NCI-H69 (cell line): ENCODE results near the gene HS3ST3A1.

Source experiments
- DNase-seq: peaks from one replicate; lab custom pipeline; 2025; lab: John Stamatoyannopoulos, UW

The HS3ST3A1 gene

DNA sequence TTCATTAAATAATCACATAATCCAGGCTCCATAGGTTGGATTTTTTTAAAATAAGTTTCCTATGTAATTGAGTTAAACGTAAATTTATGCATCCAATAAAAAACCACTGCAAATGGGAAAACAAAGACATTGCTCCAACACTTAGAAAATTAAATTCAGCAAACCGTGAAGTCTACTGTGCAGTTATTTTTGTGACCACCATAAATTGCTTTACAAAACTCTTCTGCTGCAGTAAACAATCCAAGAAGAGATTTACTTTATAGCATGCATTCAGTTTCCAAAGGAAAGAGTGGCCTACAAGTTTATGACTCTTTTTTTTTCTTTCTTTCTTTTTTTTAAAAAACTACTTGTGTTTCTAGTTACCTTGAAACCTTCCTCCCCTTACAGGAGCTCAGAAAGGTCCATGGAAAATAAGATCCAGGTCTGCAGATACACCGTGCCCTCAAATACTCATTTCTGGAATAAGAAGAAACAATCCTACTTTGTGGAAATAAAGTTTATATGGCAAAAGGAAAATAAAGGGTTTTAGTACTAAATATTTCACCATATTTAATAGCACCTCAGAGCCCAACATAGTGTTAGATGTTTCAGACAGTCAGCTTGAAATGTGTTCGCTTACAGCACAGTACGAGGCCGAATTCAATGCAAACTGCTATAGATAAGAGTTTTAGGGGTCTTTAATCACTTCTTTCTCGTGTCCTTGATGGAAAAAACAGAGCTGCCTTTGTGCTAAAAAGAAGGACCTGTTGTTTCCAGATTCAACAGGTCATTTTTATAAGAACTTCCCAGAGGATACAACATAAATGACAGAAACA lies 3.2 kb downstream of the HS3ST3A1 start:
- no peak for DNase-seq

DNA sequence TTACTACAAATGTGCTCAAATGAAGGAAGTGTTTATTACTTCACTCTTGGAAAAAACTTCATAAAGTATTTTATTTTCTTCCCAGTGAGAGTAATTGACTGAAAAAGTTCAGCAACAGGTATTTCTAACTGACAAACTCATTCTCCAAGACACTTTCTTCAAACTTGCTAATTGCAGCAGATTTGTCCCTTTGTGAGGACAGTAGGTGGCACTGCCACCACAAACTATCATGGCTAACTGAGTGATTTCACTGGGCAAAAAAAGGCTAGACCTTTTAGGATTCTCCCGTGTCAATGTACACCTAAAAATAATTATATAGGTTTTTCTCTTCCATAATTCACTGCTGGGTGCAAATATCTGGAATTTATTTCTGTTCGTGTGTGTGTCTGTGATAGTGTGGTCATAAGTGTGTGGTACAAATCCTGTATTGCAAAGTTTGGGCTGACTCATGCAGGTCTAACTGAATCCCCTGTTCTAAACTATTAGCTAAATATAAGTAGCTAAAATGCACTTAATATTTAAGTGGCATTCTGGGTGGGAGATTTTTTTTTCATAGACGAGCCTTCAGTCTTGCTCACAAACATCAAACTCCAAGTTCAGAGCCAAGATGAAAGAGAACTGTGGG lies 3.9 kb downstream of the HS3ST3A1 start:
- DNase-seq: peak; percentile 6

DNA sequence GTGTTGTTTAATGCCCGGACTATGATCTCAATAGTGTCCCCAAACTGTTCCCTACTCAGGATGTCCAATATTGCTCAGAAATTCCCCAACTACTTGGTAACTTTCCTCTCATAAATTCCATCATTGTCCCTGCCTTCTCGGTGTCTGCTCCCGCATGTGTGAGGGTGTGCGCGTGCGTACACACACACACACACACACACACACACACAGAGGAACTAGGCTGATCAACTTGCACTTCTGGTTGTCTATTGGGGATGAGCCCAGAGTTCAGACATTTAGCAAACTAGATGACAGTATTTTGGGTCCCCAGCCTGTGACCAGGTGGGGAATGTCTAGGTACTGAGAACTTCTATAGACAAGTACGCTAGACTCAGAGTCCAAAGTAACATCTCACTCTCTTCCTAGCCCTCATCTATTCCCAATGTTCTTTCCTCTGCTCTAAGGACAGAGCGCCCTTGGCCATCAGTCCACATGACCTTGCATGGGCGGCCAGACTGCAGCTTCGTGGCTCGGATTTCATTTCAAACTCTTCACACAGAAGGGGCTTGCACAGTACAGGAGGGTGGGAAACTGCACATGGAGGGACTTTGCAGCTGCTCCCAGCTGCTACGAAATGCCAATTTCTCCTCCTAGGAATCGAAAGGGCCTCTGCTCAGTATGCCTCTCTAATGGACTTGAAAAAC lies 5.3 kb downstream of the HS3ST3A1 start:
- DNase-seq: no peak

DNA sequence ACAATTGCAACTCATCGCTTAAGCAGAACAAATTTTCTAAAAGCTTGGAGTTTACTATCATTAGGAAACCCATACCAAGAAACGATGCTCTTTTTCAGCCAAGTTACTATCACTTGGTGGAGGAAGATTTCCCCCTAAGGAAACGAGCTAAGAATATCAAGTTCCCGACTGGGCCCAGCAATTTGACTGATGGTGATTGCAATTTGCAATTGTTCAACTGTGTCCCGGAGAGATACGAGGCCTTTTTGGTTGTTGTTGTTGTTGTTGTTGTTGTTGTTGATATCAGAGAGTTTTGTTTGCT lies 6.2 kb downstream of the HS3ST3A1 start:
- no peak for DNase-seq

DNA sequence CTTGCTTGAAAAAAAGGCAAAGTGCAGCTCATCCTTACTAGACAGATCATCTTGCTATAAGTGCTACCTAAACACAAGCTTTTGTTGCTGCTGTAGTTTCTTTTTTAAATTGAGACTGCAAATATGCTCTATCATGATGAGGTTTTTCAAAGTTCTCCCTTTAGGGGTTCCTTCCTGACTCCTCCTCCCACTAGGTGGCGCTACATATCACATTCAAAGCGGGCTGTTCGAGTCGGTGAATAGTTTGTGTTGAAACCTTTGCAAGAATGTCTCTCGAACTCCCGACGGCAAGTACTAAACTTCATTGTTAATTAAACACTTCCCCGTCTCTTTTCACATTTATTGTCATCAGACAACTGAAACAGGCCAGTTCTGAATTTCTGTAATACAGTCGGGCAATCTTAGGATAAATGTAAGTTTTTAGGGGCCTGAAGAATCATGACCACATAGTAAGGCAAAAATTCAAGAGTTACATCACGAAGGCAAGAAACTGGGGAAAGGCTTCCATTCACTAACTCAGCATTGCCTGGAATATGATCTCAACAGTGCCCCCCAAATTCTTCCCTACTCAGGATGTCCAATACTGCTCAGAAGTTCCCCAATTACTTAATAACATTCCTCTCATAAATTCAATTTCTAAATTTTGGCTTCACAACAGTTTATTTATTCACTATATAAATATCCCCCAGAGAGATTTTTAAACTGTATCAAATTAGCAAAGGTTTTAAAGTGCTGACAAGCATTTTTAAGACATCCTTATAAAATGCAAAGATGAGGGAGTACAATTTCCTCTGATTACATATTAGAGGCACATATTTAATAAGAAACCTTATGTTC lies 6.7 kb downstream of the HS3ST3A1 start:
- DNase-seq: peak; percentile 46

DNA sequence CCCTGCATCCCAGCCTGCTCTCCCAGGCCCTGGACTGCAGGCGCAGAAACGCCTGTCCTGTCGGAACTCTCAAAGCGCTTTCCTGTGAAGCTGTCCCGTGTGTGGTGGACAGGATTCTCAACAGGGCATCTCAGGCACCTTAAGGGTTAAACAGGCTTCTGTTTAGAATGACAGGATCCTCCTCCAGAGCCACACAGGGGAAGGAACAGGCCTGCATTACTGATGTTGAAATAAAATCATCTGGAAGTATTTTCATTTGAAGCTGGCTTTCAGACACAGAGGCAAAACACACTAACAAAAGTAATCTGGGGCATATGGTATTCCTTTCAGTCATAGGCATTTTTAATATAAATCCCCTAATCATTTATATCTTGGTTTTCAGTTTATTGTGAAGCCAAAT lies 7.4 kb downstream of the HS3ST3A1 start:
- no peak for DNase-seq

DNA sequence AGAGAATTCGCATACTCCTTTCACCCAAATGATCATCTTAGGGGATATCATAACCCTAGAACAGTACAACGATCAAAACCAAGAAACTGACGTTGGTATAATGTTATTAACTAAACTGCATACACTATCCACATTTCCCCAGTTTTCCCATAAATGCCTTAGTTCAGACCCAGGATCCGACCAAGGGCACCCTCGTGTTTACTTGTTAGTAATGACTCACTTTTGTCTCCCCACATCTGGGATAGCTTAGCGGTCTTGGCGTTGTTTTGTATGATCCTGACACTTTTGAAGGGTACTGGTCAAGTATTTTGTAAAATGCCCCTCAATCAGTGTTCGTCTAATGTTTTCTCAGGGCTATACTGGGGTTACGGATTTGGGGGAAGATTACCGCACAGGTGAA lies 8.0 kb downstream of the HS3ST3A1 start:
- no peak for DNase-seq

DNA sequence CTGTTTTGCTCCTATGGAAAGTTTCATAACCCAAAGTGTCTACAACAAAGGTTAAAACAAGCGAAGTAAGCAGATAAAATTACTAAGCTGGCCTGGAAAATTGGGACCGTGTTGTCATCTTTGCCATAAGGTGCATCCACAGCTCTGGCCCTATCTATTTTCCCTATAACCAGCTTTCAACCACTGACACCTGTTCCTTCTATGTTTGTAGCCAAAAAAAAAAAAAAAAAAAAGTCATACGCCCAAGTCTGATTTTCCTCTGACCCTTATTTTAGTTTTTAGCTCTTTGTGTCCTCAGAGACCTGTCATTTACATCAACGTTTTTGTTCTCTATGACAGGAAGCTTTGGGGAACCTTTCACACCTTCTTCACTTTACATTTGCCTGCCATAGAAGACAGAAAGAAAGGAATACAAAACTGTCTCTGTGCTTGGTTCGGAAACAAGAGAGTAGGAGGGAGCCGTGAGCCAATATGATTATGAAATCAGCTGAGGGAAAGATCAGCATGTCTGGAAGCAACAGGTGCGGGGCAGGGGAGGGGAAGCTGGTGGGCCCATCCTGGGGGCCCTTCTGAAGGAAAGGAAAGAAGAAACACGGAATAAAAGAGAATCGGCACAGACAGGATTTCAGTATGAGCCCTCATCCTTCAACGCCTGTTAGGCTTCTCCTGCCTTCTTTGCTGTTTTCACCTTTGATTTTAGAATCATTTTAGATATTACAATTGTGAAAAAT lies 8.5 kb downstream of the HS3ST3A1 start:
- no peak for DNase-seq

DNA sequence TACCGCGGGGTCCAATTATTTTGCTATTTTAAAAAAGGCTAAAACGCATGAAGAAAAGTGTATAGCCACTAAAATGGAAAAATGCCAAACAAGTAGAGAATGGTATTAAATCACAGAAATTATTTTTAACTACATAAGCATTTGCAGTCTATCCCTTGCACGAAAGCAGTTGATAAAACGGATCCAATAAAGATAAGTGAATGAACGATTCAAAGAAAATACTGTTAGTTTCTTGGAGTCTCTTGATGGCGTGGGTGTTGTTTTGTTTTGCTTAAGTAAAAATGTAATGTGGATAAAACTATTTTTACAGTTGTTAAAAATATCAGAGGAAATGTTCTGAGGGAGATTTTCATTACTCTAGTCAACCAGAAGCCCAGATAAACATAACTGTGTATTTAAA lies 9.3 kb downstream of the HS3ST3A1 start:
- no peak for DNase-seq

DNA sequence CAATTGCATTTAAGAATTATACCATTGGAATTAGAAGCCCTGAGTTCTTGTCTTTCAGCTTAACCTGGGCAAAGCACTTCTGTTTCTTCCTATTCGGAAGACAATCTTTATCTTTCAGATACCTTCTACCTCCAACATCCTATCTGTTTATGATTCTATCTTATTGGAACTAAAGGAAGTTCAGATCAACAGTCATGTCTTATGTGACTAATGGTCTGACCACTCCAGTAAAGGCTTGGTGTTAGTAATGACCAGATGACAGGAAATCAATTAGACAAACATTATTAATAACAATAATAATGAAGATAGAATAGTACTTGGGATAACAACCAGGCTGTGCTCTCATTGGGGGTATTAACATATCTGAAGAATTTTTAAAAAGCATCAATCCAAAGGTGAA lies 11.3 kb downstream of the HS3ST3A1 start:
- DNase-seq: no peak

DNA sequence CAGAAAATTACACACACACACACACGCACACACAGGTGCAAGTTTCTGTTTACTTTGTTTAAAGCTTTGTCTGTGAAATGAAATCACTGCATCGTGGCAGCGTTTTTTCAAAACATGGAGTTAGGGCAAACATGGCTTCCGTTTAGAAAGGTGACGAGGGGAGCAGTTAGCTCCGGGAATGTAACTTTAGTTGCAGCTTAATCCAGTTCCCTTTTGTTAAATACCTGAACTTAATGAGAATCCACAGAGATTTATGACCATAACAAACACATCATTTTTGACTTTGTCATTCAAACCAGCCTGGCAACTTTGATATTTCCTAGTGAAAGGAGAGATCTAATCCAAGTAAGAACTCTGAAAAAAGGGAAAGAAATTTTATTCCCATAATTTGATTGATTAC lies 12.1 kb downstream of the HS3ST3A1 start:
- DNase-seq: no peak

DNA sequence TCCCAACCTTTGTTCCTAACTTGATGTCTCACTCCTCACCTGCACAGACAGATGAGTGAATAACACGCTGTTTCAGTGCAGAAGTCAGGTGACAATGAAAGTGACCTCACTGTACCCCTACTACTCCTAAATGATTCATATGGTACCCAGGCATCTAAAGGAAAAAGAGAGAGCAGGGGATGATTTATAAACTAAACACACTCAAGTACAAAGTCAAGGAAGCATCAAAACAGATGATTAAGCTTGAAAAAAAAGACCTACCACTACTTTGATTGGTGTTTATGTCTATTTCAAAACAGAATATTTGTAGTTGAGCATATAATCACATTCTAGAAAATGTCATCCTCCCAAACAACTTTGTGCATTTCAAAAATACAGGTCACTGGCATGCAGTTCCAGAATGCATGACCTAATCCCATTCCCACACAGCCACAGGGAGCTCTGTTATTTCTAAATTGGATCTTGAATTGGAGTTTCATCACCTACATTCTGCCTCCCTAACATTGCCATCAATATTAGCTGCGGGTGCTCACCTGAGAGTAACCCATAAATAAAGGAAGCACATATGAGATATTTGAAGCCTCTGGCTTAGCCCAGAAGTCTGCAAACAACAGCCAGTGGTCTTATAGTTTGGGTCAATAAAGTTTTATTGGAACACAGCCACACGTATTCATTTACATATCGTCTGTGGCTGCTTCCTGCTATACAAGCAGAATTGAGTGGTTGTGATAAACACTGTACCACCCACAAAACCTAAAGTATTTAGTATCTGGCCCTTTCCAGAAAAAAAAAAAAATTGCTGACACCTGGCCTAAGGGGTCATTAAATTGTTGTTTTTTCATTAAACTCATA lies 14.0 kb downstream of the HS3ST3A1 start:
- DNase-seq: no peak

DNA sequence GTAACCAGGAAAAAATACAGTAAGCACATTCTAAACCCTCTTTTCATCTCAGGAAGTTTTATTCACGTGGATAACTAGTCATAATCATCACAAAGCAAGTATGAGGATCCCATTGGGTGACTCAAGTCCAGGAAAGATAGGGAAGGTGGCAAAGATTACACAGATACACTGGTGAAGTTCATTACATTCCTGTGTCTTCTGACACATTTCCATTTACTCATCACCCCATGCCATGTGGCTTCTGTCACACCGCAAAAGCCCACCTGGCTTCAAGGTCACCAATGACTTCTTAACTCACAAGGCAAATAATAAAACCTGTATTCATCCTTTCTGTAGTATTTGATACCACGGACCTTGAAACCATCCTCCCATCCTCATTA lies 17.0 kb downstream of the HS3ST3A1 start:
- no peak for DNase-seq

DNA sequence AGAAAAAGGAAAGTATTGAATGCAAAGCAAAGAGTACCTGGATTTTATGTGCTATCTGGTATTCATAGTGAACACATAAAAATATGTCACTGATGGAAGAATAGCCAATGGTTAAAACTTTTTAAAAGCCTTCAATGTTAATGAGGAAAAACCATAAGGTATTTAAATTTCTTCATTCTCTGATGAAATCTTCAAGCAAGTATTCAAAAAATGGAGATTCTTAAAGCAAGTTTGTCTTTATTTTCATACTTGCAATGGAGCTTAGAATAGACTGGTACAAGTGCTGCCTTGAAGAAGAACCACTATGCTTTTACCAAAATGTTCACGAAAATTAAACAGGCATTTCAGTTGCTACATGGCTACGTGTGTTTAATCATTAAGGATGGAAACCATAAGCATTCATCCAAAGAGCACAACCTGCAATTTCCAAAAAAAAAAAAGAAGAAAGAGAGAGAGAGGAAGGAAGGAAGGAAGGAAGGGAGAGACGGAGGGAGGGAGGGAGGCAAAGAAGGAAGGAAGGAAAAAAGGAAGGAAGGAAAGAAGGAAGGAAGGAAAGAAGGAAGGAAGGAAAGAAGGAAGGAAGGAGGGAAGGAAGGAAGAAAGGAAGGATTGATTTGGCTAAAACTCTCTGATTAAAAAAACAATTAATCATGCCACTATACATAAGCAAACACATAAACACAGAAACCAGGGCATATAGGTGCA lies 17.6 kb downstream of the HS3ST3A1 start:
- no peak for DNase-seq

DNA sequence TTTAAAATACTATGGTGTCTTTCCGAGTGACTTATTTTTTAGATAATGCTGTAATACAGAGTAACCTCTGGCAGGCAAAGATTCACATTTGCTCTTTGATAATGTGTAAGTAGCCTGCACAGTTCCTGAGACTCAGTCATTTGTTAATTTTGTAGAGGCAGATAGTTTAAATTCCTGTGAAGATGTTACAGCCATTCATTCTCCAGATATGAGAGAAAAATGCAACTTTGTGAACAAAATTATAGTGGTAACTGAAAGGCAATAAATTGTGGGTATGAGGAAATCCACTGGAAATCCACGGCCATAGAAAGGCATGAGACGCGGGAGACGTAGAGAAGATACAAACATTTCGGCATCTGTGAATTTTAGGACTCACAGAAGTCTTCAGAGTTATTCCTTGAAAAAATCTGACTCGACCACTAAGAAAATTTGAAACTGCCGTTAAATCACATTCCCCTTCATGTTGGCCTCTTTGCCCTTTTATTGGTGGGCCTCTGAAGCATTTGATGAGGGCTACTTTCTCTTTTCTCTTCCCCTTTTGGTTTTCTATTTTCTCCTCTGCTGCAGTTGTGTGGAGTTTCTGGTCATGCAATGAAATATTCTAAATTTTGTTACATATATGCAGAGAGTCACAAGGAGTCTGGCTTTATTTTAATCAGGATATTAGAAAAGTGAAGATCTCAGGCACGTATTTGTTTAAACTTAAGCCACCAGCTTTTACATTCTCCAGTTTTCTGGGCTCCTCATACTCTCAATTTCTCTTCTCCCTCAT lies 18.8 kb downstream of the HS3ST3A1 start:
- DNase-seq: no peak

DNA sequence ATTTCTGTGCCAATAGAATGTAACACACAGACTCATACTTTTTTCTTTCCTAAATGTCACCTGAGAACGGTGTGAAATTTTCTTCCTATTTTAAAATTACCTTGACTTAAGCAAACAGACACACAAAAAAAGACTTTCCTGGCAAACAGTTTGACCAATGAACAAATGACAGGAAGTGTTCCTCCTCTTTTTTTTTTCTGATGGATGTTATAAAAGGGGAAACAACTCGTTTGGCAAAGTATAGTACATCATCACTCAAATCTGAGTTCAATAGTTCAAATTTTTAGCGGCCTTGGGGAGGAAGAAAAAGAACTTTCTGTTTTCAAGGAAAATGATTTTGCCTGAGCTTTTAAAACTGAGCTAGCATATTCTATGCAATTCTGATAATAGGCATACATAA lies 19.8 kb downstream of the HS3ST3A1 start:
- no peak for DNase-seq

DNA sequence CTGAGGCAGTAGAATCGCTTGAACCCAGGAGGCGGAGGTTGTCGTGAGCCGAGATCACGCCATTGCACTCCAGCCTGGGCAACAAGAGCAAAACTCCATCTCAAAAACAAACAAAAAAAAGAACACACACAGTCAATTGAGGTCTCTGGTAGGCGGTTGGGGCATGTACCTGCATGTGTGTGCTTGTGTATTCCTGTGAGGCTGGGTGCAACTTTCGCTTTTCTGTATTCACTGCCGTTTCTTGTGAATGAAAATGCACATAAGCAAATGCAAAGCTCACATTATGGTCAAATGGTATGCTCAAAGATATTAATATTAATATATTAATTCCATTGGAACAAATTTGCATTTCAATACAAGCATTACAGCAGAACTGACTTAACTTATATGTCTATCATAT lies 20.9 kb downstream of the HS3ST3A1 start:
- no peak for DNase-seq

DNA sequence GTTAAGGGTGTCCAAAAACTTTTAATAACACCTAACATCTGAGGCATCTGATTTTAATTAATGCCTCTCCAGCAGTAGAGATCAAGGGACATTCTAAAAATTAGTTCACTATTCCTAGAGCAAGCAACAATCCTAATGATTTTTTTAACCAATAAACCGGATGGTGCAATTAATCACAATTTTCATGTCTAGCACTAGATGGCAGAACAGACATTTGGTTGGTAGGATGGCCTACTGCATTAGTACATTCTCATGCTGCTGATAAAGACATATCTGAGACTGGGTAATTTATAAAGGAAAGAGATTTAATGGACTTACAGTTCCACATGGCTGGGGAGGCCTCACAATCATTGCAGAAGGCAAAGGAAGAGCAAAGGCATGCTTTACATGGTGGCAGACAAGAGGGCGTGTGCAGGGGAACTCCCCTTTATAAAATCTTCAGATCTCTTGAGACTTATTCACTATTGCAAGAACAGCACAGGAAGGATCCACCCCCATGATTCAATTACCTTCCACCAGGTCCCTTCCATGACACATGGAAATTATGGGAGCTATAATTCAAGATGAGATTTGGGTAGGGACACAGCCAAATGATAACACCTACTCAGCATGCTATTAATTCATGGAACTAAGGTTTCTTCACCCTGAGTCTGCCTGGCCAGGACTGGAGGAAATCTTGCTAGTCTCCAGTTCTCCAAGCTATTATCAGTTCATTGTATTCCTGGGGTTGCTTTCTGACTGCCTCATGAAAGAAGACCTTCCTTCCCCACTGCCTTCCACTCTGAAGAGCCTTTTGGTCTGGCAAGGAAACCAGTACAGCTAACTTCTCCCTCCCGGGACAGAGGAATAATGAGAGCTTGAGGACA lies 24.8 kb downstream of the HS3ST3A1 start:
- peak; percentile 0 for DNase-seq
